GM19099 (cell line): ENCODE results near the gene CFAP99.

Experiments used
- POLR2A ChIP-seq: IDR thresholded peaks from 3 replicates; pipeline ENCODE4 v1.6.1; 2011; ENCODE audit warnings: low read depth; ENCODE audit not compliant: insufficient read length; ENCODE audit errors: extremely low read depth

Gene CFAP99

DNA sequence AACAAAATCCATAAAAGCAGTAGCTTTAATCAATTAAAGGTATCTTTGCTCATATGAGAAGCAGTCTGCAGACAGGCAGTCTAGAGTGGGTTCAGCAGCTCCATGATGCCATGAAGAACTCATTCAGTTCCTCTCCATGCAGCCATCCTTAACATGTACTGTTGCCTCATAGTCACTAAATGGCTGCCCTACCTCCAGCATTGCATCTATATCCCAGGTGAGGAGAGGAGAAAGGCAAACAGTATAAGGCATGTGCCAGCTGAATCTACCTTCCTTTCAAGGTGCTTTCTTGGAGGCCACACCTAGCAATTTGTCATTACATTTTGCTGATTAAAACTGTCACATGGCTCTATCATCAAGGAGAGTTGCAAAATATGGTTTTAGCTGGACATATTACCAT lies 13.2 kb downstream of the CFAP99 start:
- TF ChIP-seq POLR2A, result no peak

DNA sequence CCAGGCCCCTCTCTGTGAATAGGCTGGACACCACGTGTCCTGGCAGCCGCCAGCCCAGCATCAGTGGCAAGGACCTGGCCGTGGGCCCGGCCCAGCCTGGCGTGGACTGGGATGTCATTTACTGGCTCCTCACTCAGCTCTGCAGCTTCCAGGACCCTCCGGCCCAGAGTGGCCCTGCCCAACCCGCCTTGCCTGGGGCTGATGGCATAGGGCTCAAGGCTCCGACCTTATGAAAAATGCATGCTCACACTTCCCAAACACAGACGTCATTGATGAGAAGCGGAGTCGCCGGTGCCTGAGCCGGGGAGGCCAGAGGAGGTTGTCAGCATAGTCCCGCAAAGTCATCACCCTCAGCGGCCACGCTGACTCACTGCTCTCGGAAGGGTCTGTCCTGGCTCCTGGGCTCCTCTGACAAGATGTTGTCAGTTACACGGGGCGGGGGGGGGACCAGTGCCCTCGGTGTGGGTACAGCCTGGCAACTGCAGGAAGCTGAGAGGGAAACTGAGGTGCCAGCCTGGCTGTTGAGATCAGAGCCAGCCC lies 14.3 kb downstream of the CFAP99 start:
- no peak for TF ChIP-seq POLR2A

DNA sequence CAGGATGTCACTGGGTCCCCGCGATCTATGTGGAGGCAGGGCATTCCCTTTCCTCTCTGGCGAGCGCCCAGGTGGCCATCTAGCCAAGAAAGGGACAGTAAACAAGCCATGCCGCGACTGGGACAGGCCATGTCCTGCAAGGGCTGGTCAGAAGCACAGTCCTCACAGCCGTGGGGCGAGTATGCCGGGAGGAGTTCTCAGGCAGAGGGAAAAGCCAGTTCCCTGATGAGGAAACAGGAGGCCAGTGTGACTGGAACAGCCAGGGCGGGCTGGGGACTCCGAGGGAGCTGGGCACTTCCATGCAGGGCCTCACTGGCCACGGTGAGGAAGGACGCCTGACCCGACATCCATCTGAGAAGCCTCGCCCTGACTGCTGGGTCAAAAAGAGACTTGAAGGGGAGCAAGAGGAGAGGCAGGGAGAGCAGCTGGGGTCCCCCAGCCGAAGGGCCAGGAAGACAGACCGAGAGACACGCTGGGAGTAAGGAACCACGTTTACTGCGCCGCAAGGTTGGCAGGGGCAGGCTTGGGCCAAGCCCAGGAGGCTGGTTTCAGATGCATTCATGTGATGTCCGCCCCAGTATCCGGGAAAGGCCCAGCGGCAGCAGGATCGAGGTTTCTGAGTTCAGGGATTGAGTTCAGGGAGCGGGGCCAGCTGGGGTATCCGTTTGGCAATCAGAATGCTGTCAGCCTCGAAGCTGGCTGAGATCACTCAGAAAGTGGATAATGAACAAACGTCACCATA lies 15.0 kb downstream of the CFAP99 start:
- TF ChIP-seq POLR2A, result no peak

- TF ChIP-seq POLR2A, result no peak
These were observed 15.7 kb downstream of the CFAP99 start for GRCh38 chr4:2434420-2434819.

DNA sequence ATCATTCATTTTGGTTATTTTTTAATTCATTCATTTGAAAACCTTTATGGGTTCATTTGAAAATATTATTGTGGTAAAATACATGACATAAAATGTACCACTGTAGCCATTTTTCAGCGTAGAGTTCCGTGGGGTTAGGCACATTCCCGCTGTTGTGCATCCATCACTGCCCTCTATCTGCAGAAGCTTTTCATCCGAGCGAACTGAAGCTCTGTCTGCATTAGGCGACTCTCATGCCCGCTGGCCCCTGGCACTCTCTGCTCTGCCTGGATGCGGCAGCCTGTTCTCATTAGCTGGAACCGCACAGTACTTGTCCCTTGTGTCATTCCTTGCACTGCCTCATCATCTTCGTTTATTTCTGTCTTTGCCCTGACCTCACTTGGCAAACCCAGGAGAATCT lies 17.5 kb downstream of the CFAP99 start:
- no peak for TF ChIP-seq POLR2A

GRCh38 chr4:2436761-2437474 lies 18.2 kb downstream of the CFAP99 start:
- TF ChIP-seq POLR2A, result no peak

DNA sequence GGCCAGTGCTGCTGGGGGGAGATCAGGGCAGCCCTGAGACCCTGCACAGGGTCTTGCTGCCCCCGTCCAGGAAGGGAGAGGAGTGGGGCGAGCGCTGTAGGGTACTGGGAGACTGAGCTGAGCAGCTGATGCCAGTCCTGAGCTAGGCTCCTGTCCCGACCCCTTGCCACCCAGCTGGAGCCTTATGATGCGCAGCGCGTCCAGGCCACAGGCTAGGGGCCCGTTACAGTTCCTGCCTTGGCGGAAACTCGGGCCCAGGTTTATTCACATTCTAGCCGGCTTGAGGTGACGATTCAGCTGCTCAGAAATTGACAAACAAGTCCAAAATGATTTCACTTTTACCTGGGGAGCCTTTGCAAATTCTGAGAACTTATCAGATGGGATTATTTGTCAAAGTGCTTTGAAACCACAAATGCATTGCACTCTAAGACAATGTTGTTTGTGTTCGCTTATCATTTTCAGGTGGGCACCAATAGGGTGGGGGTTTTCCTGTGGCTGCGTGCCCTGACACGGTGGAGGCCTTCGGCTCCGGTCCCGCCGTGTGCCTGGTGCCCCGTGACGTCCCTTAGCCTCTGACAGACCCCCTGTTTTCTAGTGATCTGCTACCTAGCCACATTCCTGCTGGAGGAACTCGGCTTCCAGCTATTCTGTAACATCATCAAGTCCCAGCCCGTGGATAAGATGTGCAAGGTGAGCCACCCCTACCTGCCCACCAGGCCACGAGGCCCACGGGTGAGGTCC lies 18.9 kb downstream of the CFAP99 start:
- TF ChIP-seq POLR2A, result no peak

DNA sequence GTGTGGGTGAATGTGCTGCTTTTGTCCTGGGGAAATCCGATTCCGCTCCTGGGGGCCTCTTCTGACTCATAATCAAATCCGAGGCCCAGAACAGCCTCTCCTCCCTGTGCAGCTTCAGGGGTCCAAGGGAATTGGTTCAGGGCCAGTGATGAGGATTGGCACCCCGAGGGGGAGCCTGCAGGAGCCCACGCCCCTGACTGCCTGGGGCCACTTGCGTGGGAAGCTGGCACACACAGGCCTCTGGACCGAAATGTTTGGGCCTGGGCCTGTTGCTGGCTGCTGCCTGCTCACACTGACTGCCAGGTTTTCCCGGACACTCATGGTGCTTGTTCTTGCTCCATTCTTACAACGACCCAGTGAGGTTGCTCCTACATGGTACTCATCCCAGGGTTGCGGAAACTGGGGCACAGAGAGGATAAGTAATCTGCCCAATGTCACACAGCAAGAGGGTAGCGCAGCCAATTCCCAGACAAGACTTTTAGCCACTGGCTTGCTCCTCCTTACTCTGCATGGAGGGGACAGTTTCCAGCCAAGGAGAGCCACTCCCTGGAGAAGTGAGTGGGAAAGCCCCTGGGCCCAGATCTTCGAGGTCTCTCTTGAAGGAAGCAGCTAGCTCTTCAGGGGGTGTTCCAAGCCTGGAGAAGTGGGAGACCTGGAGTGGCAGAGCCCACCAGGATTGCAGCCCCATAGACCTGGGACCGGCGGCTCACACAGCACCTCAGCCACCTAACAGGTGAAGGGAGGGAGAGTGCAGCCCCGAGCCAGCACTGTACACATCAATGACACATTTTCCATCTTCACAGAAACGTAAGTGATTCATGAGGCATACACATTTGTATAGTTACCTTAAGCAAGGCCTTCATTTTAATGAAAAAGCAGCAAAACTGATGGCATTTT lies 20.3 kb downstream of the CFAP99 start:
- TF ChIP-seq POLR2A, result no peak

- TF ChIP-seq POLR2A, result no peak
These were observed 22.8 kb downstream of the CFAP99 start for GRCh38 chr4:2441393-2442174.

- no peak for TF ChIP-seq POLR2A
These were observed 23.6 kb downstream of the CFAP99 start for GRCh38 chr4:2442175-2442993.

DNA sequence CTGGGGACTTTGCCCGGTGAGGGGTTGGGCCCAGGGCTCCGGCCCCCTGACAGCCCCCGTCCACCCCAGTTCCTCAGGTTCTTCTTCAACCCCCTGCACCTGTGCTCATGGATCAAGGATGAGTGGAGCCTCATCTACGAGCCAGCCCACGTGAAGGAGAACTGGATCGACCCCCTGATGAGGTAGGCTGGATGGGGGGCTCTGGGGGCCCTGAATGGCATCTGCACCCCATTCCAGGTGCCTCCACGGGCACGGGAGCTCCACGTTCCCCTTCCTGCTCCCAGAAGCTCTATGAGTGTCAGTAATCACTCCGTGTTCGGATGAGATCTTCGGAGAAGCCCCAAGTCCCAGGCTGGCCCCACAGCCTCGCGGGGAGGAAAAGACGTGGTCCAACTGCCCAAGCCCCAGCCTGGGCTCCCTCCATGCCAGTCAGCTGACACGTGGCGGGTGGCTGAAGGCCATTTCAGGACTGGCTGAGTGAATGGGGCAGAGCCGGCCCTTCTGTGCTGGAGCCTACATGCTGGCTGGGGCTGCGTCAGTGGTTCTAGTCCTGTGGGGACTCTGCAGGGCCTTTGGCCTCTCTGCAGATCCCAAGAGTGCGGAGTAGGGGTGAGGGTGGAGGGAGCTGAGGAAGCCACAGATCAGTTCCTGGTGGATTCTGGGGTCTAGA lies 24.4 kb downstream of the CFAP99 start:
- TF ChIP-seq POLR2A, result no peak

- no peak for TF ChIP-seq POLR2A
These were observed 25.4 kb downstream of the CFAP99 start for GRCh38 chr4:2443956-2444740.

GRCh38 chr4:2445130-2445529 lies 26.4 kb downstream of the CFAP99 start:
- no peak for TF ChIP-seq POLR2A
